ENCODE data around the gene MAP2K7.

Gene MAP2K7

GRCh38 chr19:7879836-7880235 lies 23.8 kb upstream of the MAP2K7 start:
- DNase-seq (ENCODE audit: insufficient read length, low spot score) (no peak), FAIRE-seq (no peak)
- no peak for TF ChIP-seq CTCF (IDR thresholded peaks at IDR 0.05; ENCODE audit: insufficient read depth, missing control alignments)

- FAIRE-seq = no peak
- no peak for TF ChIP-seq CTCF (IDR thresholded peaks at IDR 0.05; ENCODE audit: insufficient read depth, missing control alignments)
- DNase-seq (ENCODE audit: insufficient read length, low spot score) = no peak
These were observed 21.8 kb upstream of the MAP2K7 start for GRCh38 chr19:7881910-7882309.

GRCh38 chr19:7883105-7883504 lies 20.6 kb upstream of the MAP2K7 start:
- no peak for FAIRE-seq
- no peak for DNase-seq (ENCODE audit: insufficient read length, low spot score)
- no peak for TF ChIP-seq CTCF (IDR thresholded peaks at IDR 0.05; ENCODE audit: insufficient read depth, missing control alignments)

GRCh38 chr19:7883796-7884570 lies 19.7 kb upstream of the MAP2K7 start:
- FAIRE-seq (no peak), DNase-seq (ENCODE audit: insufficient read length, low spot score) (no peak)
- no peak for TF ChIP-seq CTCF (IDR thresholded peaks at IDR 0.05; ENCODE audit: insufficient read depth, missing control alignments)

- TF ChIP-seq CTCF (IDR thresholded peaks at IDR 0.05; ENCODE audit: insufficient read depth, missing control alignments) = no peak
- no peak for DNase-seq (ENCODE audit: insufficient read length, low spot score)
- FAIRE-seq = no peak
These were observed 17.9 kb upstream of the MAP2K7 start for GRCh38 chr19:7885818-7886217.

GRCh38 chr19:7887408-7888144 lies 16.1 kb upstream of the MAP2K7 start:
- FAIRE-seq (no peak), DNase-seq (ENCODE audit: insufficient read length, low spot score) (peak; percentile 8)
- TF ChIP-seq CTCF (IDR thresholded peaks at IDR 0.05; ENCODE audit: insufficient read depth, missing control alignments) = no peak
